Motor neuron (in vitro differentiated cells): ENCODE results near the gene ZBTB46. TPM values are rescaled to one million over a fixed set of nuclear protein-coding genes. Genes with fewer than 3 reads are reported as not detected.
A peak's percentile ranks its signal among the peaks of the same experiment; 100 is the strongest.
"Not testable (repeated sequence)": the region's sequence is repeated elsewhere in the genome, so short reads cannot be mapped to it uniquely, and the experiment has no call there.

ENCODE experiments used
- ATAC-seq, 8 experiments: fragments of 200-7000 bp; cut with Tn5 transposase; replicated peaks in 6 of 8; 2 replicates each; pipeline ENCODE4 v1.8.0; 2021; ENCODE audit warnings: mild to moderate bottlenecking in 8 of 8, moderate library complexity in 8 of 8
- H3K27ac ChIP-seq, 2 donors: fragments of 250-450 bp; sonication (Bioruptor Pico); 2 replicates each; pipeline ENCODE4 v1.9.0; 2021; ENCODE audit warnings: antibody characterized with exemption in 2 of 2, mild to moderate bottlenecking in 2 of 2, moderate library complexity in 1 of 2
- H3K4me1 ChIP-seq, 2 donors: fragments of 250-450 bp; sonication (Bioruptor Pico); replicated peaks in 1 of 2; 2 replicates each; pipeline ENCODE4 v1.6.1; 2021; ENCODE audit warnings: antibody characterized with exemption in 2 of 2, mild to moderate bottlenecking in 2 of 2, moderate library complexity in 1 of 2
- H3K4me3 ChIP-seq, 5 donors: fragments of 250-450 bp; sonication (Bioruptor Pico); 2 replicates each; pipeline ENCODE4 v1.9.0; 2021; ENCODE audit warnings: antibody characterized with exemption in 5 of 5, mild to moderate bottlenecking in 5 of 5, moderate library complexity in 4 of 5
- WGBS, 10 experiments: fragments of 450-650 bp; shearing (Covaris generic); methylation state at CpG; one replicate each; pipeline ENCODE4 v1.0.0; 2022; 5-methylcytosine and 5-hydroxymethylcytosine counted together
- in situ Hi-C, 9 experiments: fragments of 400-800 bp; cut with MboI; loops; one replicate each; pipeline ENCODE4 v1.15.0; 2021; ENCODE audit warnings: low sequenced_read_pairs in 9 of 9, low pct_unique_long_range_greater_than_20kb in 2 of 9; ENCODE audit not compliant: unreplicated experiment in 9 of 9
- total RNA-seq, 8 experiments: library from RNA; unstranded; fragments of 300-600 nt; gene quantifications; 2 replicates each; pipeline versions ENCODE4 v1.2.3 to v1.2.4, GENCODE V29; 2022

The ZBTB46 gene, protein sequence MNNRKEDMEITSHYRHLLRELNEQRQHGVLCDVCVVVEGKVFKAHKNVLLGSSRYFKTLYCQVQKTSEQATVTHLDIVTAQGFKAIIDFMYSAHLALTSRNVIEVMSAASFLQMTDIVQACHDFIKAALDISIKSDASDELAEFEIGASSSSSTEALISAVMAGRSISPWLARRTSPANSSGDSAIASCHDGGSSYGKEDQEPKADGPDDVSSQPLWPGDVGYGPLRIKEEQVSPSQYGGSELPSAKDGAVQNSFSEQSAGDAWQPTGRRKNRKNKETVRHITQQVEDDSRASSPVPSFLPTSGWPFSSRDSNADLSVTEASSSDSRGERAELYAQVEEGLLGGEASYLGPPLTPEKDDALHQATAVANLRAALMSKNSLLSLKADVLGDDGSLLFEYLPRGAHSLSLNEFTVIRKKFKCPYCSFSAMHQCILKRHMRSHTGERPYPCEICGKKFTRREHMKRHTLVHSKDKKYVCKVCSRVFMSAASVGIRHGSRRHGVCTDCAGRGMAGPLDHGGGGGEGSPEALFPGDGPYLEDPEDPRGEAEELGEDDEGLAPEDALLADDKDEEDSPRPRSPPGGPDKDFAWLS
- 10 to 100 TPM in 5 of 8 experiments, 1 to 10 TPM in 3; 2.2 to 23.5 (median 16.2) TPM for total RNA-seq

DNA sequence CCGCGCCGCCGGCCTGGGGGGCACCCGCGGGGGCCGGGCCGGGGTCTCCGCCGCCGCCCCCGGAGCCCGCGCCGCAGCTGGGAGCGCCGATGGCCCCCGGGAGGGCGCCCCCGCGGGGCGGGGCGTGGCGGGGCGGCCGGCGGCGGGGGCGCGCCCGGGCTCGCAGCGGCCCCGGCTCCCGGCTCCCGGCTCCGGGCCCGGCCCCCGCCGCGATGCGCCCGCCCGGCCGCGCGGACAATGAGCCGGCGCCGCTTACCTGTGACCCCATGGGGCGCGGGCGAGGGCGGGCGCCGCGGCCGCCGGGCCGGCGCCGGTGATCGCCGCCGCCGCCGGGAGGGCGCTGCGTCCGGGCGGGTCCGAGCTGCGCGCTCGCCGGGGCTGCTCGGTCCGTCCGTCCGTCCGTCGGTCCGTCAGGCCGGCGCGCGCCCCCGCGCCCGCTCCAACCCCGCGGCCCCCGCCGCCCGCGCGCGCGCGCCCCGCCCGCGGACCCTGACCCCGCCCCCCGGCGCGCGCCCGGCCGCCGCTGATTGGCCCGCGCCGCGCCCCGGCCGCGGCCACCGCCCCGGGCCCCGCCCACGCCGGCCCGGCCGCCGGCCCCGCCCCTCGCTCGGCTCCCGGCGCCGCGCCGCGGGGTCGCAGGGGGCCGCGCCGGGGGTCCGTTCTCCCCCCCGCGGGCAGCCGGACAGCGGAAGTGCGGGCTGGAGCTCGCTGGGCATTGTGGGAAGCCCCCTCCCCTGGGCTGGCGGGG, at the start of gene ZBTB46:
ZBTB46 (minus strand) TSS at position 424 of the 748 bp plus-strand sequence. CDS start 40,507 bp downstream, outside the sequence.
- in situ Hi-C loops: no loop called here
- Histone ChIP-seq H3K4me3 (peak within 1 kb of the TSS; percentile 79 to 98 (median 96)), H3K4me1 (peaks cover 45 to 46% of the 10 kb centered on the region in 2 donors), H3K27ac (peak within 1 kb of the TSS; percentile 86 to 88)
- peak in 7 of 8 experiments; percentile 4 to 19 (median 8) for ATAC-seq
- no CpG with 5 or more reads among the region's 147 CpGs for WGBS, 10 experiments

DNA sequence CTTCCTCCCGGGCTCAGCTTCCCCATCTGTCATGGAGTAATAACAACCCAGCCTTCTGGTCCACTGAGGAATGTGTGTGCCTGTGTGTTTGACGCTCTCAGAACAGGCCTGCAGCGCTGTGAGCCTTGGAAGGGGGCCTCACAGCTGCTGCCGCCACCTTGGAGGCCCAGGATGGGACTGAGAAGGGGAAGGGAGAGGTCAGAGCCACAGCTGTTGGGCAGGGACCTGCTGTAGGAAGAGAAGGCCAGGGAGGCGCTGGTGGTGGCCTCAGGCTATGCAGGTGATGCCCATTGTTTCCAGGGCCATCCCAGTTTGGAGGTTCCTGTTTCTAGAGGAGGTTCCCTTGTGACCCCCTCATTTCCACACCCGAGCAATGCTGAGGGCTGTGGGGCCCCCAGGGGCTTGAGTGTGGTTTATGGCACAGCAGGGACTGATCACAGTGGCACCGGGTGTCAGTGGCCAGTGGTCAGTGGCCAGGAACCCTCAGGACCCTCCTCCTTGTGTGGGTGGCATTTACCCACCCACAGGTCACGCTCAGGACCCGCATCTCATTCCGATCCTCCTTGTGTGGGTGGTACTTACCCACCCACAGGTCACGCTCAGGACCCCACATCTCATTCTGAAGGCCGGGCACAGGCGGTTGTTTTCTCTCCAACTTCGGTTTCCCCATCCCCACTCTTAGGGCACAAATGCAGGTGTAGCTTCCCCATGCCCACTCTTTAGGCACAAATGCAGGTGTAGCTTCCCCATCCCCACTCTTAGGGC, 48.0 kb upstream of the ZBTB46 start:
- H3K4me3 ChIP-seq: no peak overlapping the region
- in situ Hi-C loops: no loop called here
- WGBS, 10 experiments: 29 to 100% (median 93%) methylated on average over 1 to 3 of the region's 14 CpGs; no CpG with 5 or more reads in 6 of the 10 experiments
- H3K27ac ChIP-seq: no peak overlapping the region
- H3K4me1 ChIP-seq: no peaks in the 10 kb centered on the region
- ATAC-seq: peak in 2 of 8 experiments; percentile 25 to 52

- in situ Hi-C loops: no loop called here
- WGBS, 10 experiments: 70 to 100% (median 94%) methylated on average over 1 to 14 of the region's 32 CpGs; no CpG with 5 or more reads in 3 of the 10 experiments
- no peak for ATAC-seq
- Histone ChIP-seq H3K4me1 (no peaks in the 10 kb centered on the region), H3K27ac (no peak overlapping the region), H3K4me3 (no peak overlapping the region)
Measured at GRCh38 chr20:63877755-63878470, 46.8 kb upstream of the ZBTB46 start.

GRCh38 chr20:63876489-63877036, 45.5 kb upstream of the ZBTB46 start:
- H3K27ac ChIP-seq: no peak overlapping the region
- no peak for ATAC-seq
- no peaks in the 10 kb centered on the region for H3K4me1 ChIP-seq
- 80 to 100% (median 87%) methylated on average over 1 to 12 of the region's 19 CpGs; no CpG with 5 or more reads in 1 of the 10 experiments for WGBS, 10 experiments
- H3K4me3 ChIP-seq: no peak overlapping the region
- in situ Hi-C loops: no loop called here

DNA sequence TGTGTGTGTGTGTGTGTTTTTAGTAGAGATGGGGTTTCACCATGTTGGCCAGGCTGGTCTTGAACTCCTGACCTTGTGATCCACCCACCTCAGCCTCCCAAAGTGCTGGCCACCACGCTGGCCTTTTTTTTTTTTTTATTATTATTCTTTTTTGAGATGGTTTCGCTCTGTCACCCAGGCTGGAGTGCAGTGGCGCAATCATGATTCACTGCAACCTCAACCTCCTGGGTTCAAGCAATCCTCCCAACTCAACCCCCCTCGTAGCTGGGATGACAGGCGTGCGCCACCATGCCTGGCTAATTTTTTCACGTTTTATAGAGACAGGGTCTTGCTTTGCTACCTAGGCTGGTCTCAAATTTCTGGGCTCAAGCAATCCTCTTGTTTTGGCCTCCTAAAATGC, 43.2 kb upstream of the ZBTB46 start:
- H3K4me3 ChIP-seq, ATAC-seq, H3K27ac ChIP-seq, H3K4me1 ChIP-seq: not testable (repeated sequence)
- in situ Hi-C loops: loop anchor here in 2 of 9 experiments (25.0 kb wide), 2 partner anchors 112 to 337 kb away; partner anchors contain the start of genes PTK6 (in 1 of the 2) and SRMS (in 1 of the 2)
- WGBS, 10 experiments: 91 to 100% (median 100%) methylated on average over 1 to 6 of the region's 7 CpGs; no CpG with 5 or more reads in 5 of the 10 experiments

- in situ Hi-C loops: loop anchor here in 2 of 9 experiments (25.0 kb wide), 2 partner anchors 111 to 336 kb away; partner anchors contain the start of genes PTK6 (in 1 of the 2) and SRMS (in 1 of the 2)
- no peak overlapping the region for H3K27ac ChIP-seq
- ATAC-seq: no peak
Measured at GRCh38 chr20:63873477-63873971, 42.5 kb upstream of the ZBTB46 start.

DNA sequence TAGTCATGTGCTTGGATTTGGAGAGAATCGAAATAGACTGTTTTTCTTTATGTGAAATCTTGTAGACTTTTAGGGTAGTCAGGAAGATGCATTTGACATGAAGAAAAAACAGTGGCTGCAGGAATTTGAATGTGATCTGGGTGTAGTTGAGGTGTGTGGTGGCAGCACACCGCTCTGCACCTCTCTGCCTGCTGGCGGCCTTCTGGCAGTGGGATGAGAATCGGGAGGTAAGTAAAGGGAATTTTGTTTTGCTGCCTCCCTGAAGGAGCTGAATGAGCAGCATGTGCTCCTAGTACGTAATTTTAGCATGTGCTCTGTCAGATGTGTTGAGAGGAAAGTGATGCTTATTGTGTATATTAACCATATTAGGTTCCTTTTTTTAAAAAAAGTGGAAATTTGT, 37.2 kb upstream of the ZBTB46 start:
- Histone ChIP-seq H3K4me3 (no peak overlapping the region), H3K4me1 (peaks cover 12 to 16% of the 10 kb centered on the region in 2 donors), H3K27ac (no peak overlapping the region)
- ATAC-seq: no peak
- in situ Hi-C loops: loop anchor here in 2 of 9 experiments (25.0 kb wide), 2 partner anchors 106 to 331 kb away; partner anchors contain the start of genes PTK6 (in 1 of the 2) and SRMS (in 1 of the 2)
- WGBS, 10 experiments: 70 to 100% (median 86%) methylated on average over 1 to 4 of the region's 5 CpGs; no CpG with 5 or more reads in 5 of the 10 experiments

More at GRCh38 chr20:63873477-63873971, 42.5 kb upstream of the ZBTB46 start:
- WGBS, 10 experiments: 72 to 100% (median 97%) methylated on average over 1 to 8 of the region's 14 CpGs; no CpG with 5 or more reads in 3 of the 10 experiments
- H3K4me3 ChIP-seq: no peak overlapping the region
- H3K4me1 ChIP-seq: no peaks in the 10 kb centered on the region

- not testable (repeated sequence) for H3K27ac ChIP-seq, ATAC-seq, H3K4me3 ChIP-seq
- H3K4me1 ChIP-seq: peaks cover 12 to 16% of the 10 kb centered on the region in 2 donors
- in situ Hi-C loops: loop anchor here in 2 of 9 experiments (25.0 kb wide), 2 partner anchors 105 to 330 kb away; partner anchors contain the start of genes PTK6 (in 1 of the 2) and SRMS (in 1 of the 2)
- WGBS, 10 experiments: 75 to 100% (median 95%) methylated on average over 2 to 10 of the region's 13 CpGs; no CpG with 5 or more reads in 4 of the 10 experiments
Measured at GRCh38 chr20:63867042-63867441, 36.0 kb upstream of the ZBTB46 start.

DNA sequence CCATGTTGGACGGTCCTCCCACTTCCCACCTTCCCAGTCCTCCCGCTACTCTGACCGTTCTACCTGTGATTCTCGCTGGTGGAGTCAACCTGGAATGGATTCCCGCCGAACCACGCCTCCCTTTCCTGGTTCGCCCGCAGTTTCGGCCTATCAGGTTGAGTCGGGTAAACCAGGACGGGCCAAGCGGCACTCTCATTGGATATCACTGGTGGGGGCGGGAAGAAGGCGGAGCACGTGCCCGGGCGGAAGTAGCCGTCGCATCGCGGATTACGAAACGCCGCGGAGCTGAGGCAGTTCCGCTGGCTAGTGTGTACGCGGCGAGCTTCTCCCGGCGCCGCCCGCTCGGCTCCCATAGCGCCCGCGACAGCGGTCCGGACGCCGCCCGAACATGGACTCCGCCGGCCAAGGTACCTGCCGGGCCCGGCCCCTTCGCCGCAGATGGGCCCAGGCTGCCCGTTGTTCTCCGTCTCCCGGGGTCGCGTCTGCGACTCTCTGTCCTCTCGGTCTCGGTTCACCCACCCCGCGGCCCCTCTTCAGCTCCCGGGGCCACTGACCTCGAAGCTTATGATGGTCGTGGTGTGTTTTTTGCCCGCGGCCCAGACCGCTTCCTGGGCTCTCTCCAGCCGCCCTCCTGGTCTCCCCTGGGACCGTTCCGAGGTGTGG, 34.0 kb upstream of the ZBTB46 start, which contains the start of gene TPD52L2:
TPD52L2 (plus strand) TSS at position 293 of the 663 bp plus-strand sequence; CDS start at position 389, 96 bp downstream.
- WGBS, 10 experiments: 0% methylated on average over 1 to 13 of the region's 68 CpGs; no CpG with 5 or more reads in 4 of the 10 experiments
- peak within 1 kb of the TSS; percentile 73 to 93 (median 89) for H3K4me3 ChIP-seq
- peak; percentile 87 to 95 (median 92) for ATAC-seq
- H3K27ac ChIP-seq: peak within 1 kb of the TSS; percentile 82 to 90
- peaks cover 12 to 16% of the 10 kb centered on the region in 2 donors for H3K4me1 ChIP-seq
- in situ Hi-C loops: loop anchor here in 2 of 9 experiments (25.0 kb wide), 2 partner anchors 103 to 328 kb away; partner anchors contain the start of genes PTK6 (in 1 of the 2) and SRMS (in 1 of the 2)

GRCh38 chr20:63864545-63864977, 33.5 kb upstream of the ZBTB46 start:
- 0 to 1% (median 0%) methylated on average over 1 to 17 of the region's 25 CpGs; no CpG with 5 or more reads in 3 of the 10 experiments for WGBS, 10 experiments
- Histone ChIP-seq H3K27ac (peak overlapping the region; percentile 28 to 71), H3K4me3 (peak overlapping the region; percentile 73 to 93 (median 89)), H3K4me1 (peaks cover 14 to 16% of the 10 kb centered on the region in 2 donors)
- ATAC-seq: peak in 1 of 8 experiments; percentile 0
- in situ Hi-C loops: loop anchor here in 2 of 9 experiments (25.0 kb wide), 2 partner anchors 102 to 327 kb away; partner anchors contain the start of genes PTK6 (in 1 of the 2) and SRMS (in 1 of the 2)
